B cell (primary cell): Measurements from ENCODE around the gene USH1C.

Experiments
- EZH2 ChIP-seq: IDR thresholded peaks from 2 replicates; pipeline ENCODE4 v1.6.1; 2012; ENCODE audit warnings: borderline replicate concordance, low read depth, mild to moderate bottlenecking, moderate library complexity, low read length; ENCODE audit not compliant: insufficient read depth, poor library complexity, severe bottlenecking
- TF ChIP-seq, protein P1 (sequence below): fragments of 200-600 bp; IDR thresholded peaks from one replicate; pipeline ENCODE4 v1.8.0; 2022; ENCODE audit warnings: antibody characterized with exemption, mild to moderate bottlenecking

DNA sequence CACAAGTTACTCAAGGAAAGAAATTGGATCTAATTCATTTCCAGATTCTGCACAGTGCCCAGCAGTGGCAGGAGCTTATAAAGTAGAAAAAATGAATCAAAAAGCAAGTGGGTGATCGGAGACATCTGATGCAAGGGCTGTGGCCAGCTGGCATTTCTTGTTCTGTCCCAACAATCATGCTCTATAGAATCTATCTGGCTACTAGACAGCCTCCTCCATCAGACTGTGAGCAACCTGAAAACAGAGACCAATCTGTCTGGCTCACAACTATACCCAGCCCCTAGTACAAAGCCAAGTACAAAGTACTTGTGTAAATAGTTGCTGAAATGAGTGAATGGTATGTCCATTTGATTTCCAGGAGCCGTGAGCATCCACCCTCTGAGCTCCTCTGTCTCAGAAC, 11.4 kb downstream of the USH1C start:
- TF ChIP-seq, protein P1, sequence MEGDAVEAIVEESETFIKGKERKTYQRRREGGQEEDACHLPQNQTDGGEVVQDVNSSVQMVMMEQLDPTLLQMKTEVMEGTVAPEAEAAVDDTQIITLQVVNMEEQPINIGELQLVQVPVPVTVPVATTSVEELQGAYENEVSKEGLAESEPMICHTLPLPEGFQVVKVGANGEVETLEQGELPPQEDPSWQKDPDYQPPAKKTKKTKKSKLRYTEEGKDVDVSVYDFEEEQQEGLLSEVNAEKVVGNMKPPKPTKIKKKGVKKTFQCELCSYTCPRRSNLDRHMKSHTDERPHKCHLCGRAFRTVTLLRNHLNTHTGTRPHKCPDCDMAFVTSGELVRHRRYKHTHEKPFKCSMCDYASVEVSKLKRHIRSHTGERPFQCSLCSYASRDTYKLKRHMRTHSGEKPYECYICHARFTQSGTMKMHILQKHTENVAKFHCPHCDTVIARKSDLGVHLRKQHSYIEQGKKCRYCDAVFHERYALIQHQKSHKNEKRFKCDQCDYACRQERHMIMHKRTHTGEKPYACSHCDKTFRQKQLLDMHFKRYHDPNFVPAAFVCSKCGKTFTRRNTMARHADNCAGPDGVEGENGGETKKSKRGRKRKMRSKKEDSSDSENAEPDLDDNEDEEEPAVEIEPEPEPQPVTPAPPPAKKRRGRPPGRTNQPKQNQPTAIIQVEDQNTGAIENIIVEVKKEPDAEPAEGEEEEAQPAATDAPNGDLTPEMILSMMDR: no peak
- no peak for TF ChIP-seq EZH2
